G401 (cell line): Measurements from ENCODE around the gene AKR1A1. TPM values are rescaled to one million over a fixed set of nuclear protein-coding genes. Genes with fewer than 3 reads are reported as not detected.
A peak's percentile ranks its signal among the peaks of the same experiment; 100 is the strongest.

ENCODE experiments used
- DNase-seq: peaks from one replicate; pipeline ENCODE4 v3.0.0-alpha.2; 2015; ENCODE audit warnings: low spot score
- in situ Hi-C: cut with HindIII; loops from 2 replicates; pipeline ENCODE4 v1.10.0; 2016; ENCODE audit warnings: low sequenced_read_pairs, mixed read lengths
- total RNA-seq: library from RNA; depleted of rRNA; stranded (reverse); fragments of >200 nt; shearing (Covaris generic); gene quantifications from 2 replicates; pipeline ENCODE4 v1.2.3, GENCODE V29; 2014

AKR1A1 gene
- total RNA-seq, 1 experiment from 2014 or later: 116 TPM

DNA sequence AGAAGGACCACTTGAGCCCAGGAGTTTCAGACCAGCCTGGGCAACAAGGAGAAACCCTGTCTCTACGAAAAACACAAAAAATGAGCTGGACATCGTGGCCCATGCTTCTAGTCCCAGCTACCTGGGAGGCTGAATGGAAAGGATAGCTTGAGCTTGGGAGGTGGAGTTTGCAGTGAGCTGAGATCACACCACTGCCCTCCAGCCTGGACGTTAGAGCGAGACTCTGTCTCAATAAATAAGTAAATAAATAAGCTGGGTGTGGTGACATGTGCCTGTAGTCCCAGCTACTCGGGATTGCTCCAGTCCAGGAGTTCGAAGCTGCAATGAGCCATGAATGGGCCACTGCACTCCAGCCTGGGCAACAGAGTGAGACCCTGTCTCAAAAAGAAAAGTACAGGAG is 3.6 kb downstream of the AKR1A1 start:
- in situ Hi-C loops: no loop called here

DNA sequence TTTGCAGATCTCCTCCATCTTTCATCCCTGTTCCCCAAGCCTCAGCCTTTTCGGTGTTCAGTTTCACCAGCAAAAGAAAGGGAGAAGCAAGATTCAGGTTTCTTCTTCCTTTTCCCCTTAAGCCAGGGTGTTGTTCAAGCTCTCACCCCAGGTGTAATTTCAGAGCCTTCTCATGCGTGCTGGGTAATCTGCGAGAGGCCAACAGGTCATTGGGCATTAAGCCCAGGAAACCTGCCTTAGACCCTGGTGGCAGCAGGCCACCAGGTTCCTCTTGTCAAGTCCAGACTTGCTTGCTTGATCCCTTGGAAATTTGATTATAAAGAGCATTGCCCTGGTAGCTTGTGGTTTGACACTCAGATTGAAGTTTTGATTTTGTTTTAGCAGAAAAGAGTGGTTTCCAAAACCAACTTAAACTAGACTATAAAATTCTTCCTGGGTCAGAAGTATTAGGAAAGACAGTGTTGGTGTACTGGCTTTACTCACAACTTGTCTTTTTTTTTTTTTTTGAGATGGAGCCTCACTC is 6.9 kb downstream of the AKR1A1 start:
- in situ Hi-C loops: no loop called here
- DNase-seq: peak; percentile 31

More for the DNA sequence above, 3.6 kb downstream of the AKR1A1 start:
- no peak for DNase-seq

DNA sequence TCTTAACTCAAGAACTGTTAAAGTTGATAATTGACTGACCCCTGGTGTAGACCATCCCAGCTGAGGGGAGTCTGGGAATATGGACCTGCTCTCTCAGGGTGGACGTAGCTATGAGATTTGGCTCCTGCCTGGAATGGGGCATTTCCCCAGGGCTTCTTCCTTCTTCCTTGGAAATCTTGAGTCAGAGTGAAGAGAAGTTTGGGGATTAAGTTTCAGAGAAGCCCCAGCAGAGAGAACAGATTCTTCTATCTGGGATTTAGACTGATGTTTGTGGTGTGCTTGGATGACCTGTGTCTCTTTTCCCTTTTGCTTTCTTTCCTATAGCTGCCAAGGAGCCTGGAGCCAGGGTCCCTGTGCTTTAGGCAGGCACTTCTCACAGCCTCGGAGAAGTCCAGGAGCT is 13.2 kb downstream of the AKR1A1 start:
- DNase-seq: no peak
- in situ Hi-C loops: no loop called here

DNA sequence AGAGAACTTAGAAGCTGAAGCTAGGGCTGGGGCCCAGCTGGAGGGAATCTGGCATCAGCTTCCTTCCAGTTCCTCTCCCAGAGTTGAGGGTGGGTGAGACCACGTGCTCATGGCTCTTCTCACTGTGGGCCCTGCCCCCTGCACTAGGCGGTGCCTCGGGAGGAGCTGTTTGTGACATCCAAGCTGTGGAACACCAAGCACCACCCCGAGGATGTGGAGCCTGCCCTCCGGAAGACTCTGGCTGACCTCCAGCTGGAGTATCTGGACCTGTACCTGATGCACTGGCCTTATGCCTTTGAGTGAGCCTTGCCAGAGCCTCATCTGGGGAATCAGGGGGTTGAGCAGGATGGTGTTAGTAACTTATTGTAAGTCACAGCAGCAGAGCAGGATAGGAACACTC is 16.1 kb downstream of the AKR1A1 start:
- DNase-seq: no peak
- in situ Hi-C loops: no loop called here

DNA sequence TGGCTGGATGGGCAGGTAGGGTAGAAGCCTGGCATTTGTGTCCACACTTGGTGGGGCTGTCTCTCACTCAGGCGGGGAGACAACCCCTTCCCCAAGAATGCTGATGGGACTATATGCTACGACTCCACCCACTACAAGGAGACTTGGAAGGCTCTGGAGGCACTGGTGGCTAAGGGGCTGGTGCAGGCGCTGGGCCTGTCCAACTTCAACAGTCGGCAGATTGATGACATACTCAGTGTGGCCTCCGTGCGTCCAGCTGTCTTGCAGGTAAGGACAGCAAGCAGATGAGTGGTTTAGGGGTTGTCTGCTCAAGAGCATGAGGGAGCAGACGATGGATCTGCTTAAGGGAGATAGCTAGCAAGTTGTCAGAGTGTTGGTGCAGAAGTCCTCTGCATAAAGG is 17.3 kb downstream of the AKR1A1 start:
- DNase-seq: no peak
- in situ Hi-C loops: no loop called here

DNA sequence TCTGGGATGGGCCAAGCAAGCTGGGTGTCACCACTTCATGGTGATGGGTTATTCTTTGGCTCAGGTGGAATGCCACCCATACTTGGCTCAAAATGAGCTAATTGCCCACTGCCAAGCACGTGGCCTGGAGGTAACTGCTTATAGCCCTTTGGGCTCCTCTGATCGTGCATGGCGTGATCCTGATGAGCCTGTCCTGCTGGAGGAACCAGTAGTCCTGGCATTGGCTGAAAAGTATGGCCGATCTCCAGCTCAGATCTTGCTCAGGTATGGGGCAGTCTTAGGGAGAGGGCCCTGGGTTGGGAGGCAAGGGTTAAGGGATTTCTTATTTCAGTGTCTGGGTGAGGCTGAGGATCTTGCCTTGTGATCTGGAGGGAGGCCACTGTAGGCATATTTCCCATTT is 17.8 kb downstream of the AKR1A1 start:
- no peak for DNase-seq
- in situ Hi-C loops: no loop called here

DNA sequence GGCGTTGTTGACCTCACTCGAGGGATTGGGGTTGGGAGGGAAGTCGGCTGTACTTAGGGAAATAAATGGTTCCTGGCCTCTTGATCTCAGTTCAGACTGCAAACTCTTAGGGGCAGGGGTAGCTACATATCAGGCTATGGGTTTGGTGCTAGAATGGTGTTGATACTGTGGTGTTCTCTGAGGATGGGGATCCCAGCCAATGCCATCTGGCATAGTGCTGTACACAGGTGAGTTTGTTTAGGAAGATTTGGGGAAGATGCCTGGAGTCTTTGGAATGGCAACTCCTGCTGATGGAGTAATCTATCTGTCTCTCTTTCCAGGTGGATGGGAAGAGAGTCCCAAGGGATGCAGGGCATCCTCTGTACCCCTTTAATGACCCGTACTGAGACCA is 18.9 kb downstream of the AKR1A1 start:
- in situ Hi-C loops: no loop called here

DNA sequence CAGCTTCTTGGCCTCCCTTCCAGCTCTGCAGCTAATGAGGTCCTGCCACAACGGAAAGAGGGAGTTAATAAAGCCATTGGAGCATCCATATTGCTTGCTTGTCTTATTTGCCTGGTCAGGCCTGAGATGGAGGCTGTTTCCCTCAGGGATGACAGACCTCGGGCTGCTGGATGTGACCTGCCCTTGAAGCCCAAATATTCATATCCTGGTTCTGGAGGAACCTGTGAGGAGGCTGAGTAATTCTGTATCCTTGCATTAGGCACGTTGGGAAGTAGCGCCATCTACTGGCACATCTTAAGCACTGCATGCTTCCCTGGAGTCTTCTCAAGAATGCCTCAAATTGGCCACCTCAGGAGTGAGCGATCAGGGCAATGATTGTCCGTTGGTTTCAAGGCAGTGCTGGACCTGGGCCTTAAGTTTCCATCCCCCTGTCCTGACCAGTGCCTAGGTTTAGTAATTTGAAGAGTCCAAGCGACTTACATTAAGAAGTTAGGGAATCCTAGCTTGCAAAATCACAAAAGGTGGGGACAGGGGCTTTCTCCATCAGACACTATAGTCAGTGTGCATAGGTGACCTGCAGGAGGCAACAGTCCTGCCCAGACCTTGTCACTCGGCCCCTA is 19.4 kb downstream of the AKR1A1 start:
- in situ Hi-C loops: no loop called here
- DNase-seq: peak; percentile 89

More for the DNA sequence above, 18.9 kb downstream of the AKR1A1 start:
- peak; percentile 63 for DNase-seq

DNA sequence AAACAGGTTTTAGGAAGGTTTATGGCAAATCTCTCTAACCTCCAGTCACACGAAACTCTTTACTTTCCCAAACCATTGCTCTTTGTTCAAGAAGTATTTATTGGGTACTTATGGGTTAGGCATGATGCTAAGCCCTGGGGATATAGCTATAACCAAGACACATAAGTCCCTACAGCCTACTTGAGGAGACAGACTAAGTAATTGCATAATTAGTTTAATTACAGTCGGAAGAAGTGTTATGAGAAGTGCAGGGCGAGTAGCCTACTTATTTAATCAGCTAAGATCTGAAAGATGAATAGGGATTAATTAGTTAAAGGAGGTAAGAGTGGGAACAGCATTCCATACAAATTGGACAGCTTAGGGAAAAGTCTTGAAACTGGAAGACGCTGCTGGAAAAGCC is 20.0 kb downstream of the AKR1A1 start:
- DNase-seq: no peak
- in situ Hi-C loops: no loop called here

DNA sequence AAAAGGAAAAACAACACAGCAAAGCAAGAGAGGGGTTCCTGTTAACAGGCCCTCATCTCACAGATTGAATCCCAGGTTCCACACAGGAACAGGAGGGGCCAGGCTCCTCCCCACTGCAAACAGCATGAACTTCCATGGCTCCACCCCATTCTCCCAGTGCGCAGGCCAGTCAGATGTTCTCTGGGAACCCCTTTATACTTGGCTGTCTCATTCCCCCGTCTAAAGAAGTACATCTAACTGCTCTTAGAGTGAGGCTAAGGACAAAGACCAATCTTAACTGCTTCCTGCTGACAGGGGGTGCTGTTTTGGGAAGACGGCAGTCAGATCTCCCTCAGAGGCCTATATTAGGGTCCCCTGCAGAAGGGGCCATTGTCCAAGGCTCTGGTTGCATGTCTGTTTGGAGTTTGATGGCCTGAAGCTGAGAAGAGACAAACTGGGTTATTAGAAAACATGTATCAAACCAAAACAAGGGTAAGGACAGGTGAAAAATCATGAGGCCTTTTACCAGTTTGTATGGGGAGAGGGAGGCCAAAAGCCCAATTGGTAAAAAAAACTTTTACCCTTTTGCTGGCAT is 22.7 kb downstream of the AKR1A1 start:
- in situ Hi-C loops: no loop called here
- DNase-seq: no peak

DNA sequence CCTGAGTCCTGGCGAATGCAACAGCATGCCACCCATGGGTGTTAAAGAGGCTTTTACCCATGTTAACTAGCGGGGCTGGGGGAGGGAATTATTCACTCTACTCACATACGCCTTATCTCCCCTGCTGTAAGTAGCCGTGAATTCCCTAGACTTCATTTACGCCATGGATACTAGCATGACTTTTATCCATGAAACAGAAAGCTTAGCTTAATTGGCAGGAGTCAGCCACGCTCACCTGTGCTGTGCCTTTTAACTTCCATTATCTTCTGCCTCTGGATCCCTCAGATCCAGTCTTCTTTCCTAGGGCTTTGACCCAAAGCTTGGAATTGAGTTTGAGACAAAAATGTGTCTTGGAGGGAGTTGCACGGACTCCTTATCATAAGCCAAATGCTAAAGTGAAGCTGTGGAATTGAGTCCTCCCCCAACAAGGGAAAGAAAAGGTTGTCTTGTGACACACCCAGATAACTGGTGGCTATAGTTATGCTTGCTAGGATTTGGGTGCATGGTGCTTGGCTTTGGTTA is 23.5 kb downstream of the AKR1A1 start:
- in situ Hi-C loops: no loop called here
- no peak for DNase-seq

DNA sequence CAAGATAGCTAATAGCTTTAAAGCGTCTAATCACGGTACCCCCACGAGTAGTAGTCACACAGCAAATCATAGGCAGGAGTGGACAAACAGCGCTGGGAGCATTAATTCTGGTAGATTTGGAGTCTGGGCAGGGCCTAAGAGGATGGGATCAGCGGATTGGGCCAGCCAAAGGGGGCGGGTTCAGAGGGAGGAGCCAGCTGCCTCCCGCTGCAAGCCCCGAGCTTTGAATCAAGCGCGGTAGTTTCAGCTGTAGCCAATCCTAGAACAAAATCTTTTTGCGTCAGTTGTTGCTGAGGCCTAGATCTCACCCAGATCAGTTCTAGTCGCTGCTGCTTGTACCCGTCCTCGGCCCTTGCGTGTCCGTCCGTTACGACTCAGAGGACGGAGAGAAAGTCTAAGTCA is 32.6 kb downstream of the AKR1A1 start:
- in situ Hi-C loops: no loop called here
- DNase-seq: peak; percentile 99

DNA sequence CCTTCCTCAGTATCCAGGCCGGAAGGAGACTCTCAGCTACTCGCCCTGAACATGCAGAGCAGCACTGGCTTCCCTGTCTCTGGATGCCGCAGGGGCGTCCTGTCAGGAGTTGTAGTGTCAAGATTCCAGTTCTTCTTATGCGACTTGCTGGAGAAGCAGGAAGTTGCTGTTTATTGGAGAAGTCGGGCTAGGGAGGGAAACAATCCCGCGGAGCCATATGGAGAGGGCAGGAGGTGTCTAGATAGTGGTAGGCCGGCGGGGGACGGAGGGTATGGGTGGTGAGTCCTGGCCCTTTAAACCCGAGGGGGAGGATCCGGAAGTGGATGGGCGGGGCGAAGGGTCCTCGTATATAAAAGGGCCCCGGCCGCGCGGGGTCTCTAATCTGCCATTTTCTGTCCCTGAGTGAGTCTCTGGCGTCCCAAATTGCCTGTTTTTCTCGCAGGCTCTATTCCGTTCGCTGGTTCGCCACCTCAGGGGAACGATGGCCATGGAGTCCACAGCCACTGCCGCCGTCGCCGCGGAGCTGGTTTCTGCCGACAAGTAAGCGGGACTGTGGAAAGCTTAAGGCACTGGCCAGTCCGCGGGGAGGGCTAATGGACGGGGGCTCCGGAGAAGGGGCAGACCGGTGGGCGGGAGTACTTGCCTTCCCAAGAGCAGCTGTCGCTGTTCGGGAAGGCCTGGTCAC is 33.2 kb downstream of the AKR1A1 start, which contains the start of gene NASP:
Gene NASP (plus strand): TSS at position 376 of the 685 bp plus-strand sequence. CDS start 106 bp downstream, at position 482.
- peak; percentile 91 for DNase-seq
- in situ Hi-C loops: no loop called here

DNA sequence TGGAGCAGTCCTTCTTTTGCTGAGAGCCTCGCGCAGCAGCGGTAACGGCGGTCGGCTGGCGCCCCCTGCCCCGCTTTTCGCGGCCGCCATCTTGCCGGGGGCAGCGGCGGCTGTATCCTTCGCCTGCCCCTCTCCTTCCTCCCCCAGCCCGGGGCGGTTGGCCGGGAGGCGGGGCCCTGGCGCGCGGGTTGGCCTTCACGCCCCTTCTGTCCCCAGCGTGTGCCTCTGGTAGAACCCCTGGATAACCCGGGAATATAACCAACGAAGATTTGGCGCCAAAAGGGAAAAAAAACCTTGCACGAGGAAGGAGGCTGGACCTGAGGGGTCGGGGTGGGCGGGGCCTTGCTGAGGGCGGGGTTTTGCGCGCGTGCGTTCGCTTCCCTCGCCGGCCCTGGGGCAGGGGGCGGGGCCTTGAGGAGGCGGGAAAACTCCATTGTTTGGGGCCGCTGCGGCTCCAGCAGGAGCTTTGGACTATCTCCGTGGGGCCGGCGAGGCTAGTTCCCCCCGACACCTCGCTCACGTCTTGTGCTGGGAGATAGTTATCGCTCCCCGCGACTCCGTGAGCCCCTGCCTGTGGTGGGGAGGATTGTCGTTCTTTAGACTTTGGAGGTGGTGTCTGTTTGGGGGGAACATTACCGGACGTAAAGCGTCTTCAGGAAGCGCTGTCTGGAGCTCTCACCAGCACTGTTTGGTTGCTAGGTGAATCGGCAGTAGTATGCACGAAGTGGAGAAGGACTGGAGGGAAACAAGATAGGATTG is 33.9 kb downstream of the AKR1A1 start:
- in situ Hi-C loops: no loop called here
- DNase-seq: peak; percentile 84

DNA sequence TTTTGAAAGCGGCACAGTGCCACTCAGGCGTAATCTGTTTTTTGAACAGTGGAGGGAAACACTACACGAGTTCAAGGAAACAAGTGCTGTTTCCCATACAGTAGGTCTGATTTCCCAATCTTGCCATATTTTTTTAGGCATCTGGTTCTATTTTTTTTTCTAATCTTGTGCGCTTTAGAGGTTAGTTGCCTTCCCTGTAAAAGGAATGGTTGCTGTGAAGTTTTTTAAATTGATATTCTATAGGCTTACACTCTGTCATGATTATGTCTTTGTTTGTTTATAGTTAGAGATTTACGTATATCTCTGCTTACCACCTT is 34.4 kb downstream of the AKR1A1 start:
- in situ Hi-C loops: no loop called here
- no peak for DNase-seq

DNA sequence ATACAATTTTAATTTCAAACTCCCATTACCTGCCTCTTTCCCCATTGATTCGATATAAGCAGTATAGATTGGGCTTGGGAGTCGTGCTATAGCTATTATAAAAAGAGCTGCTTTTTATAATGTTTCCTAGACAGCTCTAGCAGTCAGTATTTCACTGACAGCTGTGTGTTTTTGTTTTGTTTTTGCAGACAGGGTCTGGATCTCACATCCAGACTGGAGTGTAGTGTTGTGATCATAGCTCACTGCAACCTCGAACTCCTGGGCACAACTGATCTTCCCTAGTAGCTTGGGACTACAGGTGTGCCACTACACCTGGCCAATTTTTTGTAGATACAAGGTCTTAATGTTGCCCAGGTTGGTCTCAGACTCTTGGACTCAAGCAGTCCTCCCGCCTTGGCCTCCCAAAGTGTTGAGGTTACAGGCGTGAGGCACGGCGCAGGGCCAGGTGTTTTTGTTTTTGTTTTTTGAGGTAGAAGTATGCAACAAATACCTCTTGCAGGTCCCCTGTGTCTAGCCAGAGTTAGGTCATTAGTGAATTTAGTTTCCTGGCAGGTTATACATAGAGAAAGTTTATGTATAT is 35.0 kb downstream of the AKR1A1 start:
- in situ Hi-C loops: no loop called here

DNA sequence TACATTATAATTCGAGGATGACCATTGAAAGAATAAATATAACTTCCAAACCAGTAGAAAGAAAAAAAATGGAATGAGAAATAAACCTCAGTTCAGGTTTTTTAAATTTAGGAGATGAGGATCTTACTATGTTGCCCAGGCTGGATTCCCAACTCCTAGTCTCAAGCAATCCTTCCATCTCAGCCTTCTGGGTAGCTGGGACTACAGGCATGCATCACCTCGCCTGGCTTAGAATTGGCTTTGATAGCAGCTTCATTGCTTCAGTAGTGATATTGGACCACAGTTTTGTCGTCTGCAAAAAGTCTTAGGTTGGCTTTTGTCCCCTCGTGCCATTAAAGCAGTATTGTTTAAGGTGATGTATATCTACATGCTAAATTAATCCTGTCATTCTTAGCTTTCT is 36.1 kb downstream of the AKR1A1 start:
- in situ Hi-C loops: no loop called here
- DNase-seq: no peak

More for the DNA sequence above, 35.0 kb downstream of the AKR1A1 start:
- DNase-seq: no peak

DNA sequence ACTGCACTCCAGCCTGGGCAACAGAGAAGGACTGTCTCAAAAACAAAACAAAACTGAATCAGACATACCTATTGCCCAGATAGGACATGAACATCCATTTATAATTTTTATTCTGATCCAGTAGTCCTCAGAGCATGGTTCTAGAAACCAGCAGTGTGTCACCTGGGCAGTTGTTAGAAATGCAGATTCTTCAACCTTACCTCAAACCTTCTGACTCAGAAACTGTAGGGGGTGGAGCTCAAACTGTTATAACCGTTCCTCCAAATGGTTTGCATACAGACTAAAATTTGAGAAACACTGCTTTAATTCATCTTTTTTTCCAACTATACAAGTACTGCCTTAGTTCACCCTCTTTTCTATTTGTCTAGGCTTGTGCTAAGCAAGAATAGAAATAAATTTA is 39.2 kb downstream of the AKR1A1 start:
- DNase-seq: peak; percentile 15
- in situ Hi-C loops: no loop called here

DNA sequence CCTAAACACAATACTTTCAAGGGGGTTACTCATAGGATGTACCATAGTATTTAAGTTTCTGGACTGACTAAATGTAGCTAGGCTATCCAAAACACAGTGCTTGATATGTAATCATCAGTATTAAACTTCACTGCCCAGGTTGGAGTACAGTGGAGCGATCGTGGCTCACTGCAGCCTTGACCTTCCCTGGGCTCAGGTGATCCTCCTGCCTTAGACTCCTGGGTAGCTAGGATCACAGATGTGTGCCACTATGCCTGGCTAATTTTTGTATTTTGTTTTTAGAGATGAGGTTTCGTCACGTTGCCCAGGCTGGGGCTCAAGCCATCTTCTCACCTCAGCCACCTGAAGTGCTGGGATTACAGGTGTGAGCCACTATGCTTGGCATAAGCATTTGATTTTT is 43.8 kb downstream of the AKR1A1 start:
- in situ Hi-C loops: no loop called here

More for the DNA sequence above, 43.8 kb downstream of the AKR1A1 start:
- DNase-seq: no peak
